Stimulated activated CD8-positive, alpha-beta memory T cell treated with anti-CD3 and anti-CD28 coated beads, Interleukin-15, amount 100 ng/mL, for 4 hours (primary cell): ENCODE data around the gene GABRQ.

Source experiments
- DNase-seq, 2 donors: peaks; one replicate each; pipeline ENCODE4 v3.0.0-alpha.2; 2020; ENCODE audit warnings: low read depth in 2 of 2

The GABRQ gene

DNA sequence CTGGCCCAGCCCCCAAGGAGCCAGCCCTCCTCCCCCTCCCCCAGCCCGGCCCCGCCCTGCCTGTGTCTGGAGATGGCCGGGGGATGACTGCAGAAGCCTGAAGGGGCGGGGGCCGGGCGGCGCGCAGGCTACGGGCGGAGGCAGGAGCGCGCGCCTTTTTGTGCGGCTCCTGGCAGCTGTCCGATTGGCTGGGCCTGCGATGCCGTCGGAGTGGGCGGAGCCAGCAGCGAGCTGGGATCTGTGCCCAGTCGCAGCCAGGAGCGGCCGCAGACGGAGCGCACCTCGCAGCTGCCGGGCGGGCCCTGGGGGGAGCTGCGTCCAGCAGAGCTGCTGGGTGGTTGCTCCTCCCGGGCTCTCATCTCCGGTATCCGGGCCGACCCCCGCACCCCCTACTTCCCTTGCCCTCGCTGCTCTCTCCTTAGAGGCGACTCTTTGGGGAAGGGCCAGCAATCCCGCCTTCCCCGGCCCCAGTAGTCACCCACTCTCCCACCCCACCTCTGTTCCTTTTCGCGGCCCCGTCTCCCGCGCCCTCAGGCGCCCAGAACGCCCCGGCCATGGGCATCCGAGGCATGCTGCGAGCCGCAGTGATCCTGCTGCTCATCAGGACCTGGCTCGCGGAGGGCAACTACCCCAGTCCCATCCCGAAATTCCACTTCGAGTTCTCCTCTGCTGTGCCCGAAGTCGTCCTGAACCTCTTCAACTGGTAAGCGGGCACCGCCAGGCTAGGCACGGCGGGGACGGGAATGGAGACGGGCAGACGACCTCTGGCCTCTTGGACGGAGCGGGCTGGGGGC is at the start of gene GABRQ:
GABRQ (plus strand) TSS at position 247 of the 794 bp plus-strand sequence; CDS start at position 555, 308 bp downstream.
- DNase-seq = no peak

DNA sequence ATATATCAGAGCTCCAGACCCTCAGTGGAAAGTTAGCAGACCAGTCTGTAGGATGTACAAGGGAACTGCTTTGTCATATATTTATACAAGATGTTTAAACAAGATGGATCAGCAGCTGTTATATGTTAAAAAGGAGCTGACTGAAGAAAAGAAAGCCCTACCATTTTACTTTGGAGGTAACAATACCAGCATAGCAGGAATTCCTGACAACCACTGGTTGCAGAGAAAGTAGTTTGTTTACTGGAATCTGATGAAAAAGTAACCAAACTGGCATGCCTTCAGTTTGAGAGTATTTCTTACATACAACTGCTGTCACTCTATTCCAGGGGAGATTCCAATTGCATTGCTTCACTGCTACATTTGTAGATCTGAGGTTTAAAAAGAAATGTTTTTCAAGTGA is 49.5 kb upstream of the GABRQ start:
- DNase-seq = no peak

- no peak for DNase-seq
Measured at GRCh38 chrX:152600853-152601633, 36.7 kb upstream of the GABRQ start.

DNA sequence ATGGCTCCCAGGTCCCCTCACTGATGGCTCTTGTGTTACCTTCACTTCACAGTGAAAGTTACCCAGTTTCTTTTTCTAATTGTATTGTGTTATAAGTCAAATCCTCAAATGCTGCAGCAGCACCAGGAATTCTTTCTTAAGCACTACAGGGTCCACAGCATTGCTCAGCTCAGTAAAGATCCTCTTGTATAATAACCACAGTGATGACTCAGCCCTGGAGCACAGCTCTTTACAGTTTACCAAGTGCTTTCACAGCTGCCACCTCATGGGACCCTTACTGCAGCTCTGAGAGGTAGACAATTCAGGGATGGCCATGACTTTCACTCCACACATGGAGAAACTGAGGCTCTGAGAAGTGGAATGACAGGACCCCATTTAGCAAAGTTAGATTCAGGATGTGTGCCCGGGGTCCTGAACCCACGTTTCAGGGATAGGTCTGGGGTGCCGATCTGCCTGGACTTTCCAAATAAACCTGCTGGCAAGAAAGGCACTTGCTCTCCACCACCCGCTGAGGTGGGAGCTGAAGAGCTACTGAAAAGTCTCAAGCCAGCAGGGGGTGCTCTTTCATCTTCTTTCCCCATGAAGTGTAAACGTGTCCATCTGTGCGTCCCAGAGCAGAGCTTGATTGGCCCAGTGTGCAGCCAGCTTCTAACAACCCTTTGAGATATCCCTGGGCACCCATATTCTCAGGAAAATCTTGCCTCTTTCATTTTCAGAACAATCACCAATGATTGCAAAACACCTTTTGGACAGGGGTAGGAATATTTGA is 35.7 kb upstream of the GABRQ start:
- no peak for DNase-seq

DNA sequence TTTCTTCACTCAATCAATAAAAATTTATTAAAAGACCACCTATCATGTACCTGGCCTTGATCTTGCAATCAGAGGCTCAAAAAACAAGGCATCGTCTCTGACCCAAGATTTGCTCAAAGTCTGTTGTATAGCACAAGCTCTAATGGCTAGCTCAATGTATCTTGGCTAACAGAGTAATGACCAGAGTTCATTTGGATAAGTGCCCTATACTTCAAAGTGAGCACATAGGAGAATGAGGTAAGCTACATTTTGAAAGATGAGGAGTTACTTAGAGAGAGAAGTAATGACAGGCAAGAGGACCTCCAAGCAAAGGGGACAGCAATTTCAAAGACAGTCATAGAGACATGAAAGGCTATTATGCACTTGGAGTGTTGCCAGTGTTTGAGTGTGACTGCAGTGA is 22.9 kb upstream of the GABRQ start:
- no peak for DNase-seq

- DNase-seq = no peak
Measured at GRCh38 chrX:152619897-152620296, 17.8 kb upstream of the GABRQ start.

DNA sequence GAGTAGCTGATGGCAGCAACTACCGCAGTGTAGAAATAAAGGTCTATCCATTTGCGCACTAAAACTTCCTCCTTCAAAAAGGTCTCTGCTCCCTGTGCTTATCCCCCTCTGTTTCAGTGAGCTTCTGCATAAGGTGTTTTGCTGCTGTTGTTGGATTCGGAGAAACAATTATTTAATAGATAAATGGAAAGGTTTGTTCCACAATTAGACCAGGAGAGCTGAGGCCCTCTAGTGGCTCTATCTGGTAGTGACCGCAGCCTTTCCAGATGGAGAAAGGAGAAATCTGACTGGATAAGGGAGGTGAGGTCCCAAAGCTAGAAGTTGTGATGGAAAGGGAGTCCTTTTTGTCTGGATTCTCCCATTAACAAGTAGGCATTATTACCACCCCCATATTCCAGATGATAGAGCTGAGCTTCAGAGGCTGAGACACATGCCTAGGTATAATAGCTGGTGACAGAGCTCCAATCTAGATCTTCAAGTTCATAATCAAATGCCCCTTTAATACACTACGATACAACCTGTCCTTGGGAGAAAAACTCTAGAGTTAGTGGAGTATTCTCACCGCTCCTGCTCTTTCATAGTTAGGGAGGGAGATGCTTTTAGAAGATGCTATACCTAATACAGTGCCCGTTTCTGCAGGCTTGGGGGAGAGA is 5.1 kb upstream of the GABRQ start:
- DNase-seq = no peak

DNA sequence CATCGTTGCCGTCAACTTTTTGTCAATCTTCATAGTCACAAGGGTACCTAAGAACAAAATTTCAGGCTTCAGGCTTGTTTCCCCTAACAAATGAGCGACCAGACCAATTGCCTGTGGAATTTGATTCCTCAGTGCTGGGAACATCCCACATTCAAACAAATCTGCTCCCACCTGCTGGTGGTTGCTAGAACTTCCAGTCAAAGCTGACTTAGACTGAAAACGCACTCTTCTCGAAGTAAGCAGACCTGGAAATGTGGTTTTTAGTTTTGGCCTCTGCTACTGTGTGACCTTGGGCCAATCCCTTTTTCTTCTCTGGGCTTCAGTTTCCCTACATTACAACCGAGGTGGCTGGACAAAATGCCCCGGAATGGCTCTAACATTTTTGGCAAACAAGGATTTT is 1.8 kb upstream of the GABRQ start:
- no peak for DNase-seq

DNA sequence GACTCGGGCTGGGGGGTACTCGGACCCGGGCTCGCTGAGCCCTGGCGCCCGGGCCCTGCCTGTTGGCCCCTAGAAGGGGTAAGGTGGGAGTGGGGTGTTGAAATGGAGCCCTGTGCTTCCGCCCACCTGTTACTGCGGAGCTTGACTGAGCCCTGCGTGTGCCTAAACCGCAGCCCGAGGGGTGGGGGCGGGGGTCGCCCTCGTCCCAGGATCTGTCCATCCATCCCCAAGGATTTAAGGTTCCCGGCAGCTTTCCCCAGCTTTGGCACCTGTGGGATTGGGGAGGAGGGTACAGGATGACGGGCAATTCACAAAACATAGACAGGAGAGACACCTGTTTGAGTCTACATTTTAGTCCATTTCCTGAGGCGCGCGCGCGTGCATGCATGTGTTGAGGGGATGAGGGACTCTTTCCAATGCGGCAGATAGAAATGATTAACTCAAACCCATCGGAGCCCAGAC is 779 bp downstream of the GABRQ start:
- DNase-seq = no peak

GRCh38 chrX:152639426-152639825 is 1.7 kb downstream of the GABRQ start:
- DNase-seq = no peak

DNA sequence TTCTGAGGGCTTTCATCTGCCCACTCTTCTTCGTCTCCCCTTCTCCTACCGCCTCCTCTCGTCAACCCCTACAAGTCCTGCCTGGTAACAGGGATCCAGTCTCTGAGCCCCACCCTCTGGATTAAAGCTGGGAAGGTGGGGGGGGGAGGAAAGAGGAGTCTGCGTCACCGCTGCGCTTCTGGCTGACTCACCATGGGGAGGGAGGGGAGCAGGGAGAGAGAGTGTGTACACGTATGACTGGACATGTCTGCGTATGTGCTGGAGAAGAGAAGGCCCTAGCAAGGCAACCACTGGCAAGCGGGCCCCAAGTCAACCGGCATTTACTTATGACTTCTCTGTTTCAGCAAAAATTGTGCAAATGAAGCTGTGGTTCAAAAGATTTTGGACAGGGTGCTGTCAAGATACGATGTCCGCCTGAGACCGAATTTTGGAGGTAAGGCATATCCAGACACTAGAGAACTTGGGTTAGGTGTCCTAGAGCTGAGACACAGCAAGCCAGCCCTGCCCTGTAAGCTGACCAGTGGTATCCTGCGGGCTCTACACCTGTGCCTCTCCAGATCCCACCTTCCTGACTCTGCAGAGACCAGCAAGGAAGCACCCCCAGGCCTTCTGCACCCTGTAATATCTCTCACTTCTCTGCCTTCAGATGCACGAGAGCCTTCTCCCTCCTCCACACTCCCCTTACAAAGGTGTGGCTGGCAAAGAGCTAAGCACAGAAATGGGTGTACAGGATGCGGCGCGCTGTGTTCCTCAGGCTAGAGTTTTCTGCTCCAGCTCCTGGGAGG is 2.5 kb downstream of the GABRQ start:
- no peak for DNase-seq

DNA sequence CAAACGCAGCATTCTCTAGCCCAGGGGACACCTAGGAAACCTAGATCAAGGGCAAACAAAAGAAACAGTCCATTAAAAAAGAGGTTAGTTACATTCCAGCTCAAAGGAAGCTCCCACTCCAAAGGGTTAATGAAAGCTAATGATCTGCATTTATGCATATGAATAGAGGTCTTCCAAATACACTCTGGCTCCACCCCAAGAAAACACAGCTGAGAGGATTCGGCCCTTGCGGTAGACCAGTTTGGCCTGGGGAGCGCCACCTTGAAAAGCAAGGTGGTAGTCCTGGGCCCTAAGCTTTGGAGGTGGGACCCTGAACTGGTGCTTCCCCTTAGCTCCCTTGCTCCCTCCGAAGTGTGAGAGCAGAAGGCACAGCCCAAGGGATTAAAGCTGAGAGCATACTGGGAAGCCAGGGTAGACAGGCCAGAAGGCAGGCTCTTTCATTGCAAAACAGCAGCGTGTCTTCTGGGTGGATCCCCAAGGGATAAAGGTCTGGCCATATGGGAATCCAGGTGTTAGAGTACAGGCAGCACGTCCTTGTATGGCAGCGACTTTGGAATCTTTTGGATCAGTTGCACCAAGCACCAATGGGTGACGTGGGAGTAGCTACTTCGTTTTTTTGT is 3.7 kb downstream of the GABRQ start:
- DNase-seq = no peak

- no peak for DNase-seq
Measured at GRCh38 chrX:152641996-152642395, 4.3 kb downstream of the GABRQ start.

- DNase-seq = no peak
Measured at GRCh38 chrX:152642931-152643564, 5.4 kb downstream of the GABRQ start.

- DNase-seq = no peak
Measured at GRCh38 chrX:152646961-152647360, 9.3 kb downstream of the GABRQ start.

- DNase-seq = no peak
Measured at GRCh38 chrX:152647978-152648377, 10.3 kb downstream of the GABRQ start.

GRCh38 chrX:152652060-152652459 is 14.4 kb downstream of the GABRQ start:
- no peak for DNase-seq

- no peak for DNase-seq
Measured at GRCh38 chrX:152652467-152652866, 14.8 kb downstream of the GABRQ start.

GRCh38 chrX:152656087-152656486 is 18.4 kb downstream of the GABRQ start:
- DNase-seq = no peak

DNA sequence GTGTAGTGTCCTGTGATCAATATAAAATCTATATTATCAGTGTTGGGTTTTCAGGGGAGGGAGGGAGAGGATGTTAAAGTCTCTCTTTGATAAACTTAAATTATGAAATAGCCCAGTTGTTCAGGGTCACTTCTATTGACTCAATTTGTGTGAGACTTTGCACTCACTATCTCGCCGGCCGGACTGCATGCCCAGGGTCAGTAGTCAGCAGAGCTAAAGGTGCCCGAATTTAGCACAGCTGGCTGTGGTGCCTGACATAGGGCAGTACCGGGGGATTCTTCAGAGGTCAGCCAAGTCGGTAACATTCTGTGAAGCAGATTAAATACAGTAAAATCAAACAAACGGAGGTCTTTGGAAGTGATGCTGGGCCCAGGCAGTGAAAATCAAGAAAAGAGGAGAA is 19.2 kb downstream of the GABRQ start:
- no peak for DNase-seq
